ENCODE measurements around the gene CDC42BPG. TPM values are rescaled to one million over a fixed set of nuclear protein-coding genes. Genes with fewer than 3 reads are reported as not detected.

Gene CDC42BPG
- total RNA-seq, 1 experiment from 2014 or later: 24.9 TPM

DNA sequence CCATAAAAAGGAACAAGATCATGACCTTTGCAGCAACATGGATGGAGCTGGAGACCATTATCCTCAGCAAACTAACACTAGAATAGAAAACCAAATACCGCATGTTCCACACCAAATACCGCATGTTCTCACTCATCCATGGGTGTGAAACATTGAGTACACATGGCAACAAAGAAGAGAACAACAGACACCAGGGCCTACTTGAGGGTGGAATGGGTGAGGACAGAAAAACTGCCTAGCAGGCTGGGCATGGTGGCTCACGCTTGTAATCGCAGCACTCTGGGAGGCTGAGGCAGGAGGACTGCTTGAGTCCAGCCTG is 21.7 kb upstream of the CDC42BPG start:
- no peak overlapping the region for H3K4me3 Mint-ChIP-seq
- H3K27ac ChIP-seq (ENCODE audit: insufficient read length, low read depth, low read length): no peak overlapping the region

More for the DNA sequence above, 21.7 kb upstream of the CDC42BPG start:
- Histone ChIP-seq H3K23me2 (ENCODE audit: insufficient read length, low read depth, low read length, poor library complexity, severe bottlenecking) (no peaks in the 10 kb centered on the region), H2BK120ac (ENCODE audit: low read depth, low read length, poor library complexity, severe bottlenecking) (no peak overlapping the region), H3K79me1 (ENCODE audit: insufficient read depth, low read depth, low read length, poor library complexity, severe bottlenecking) (no peaks in the 10 kb centered on the region), H3T11ph (ENCODE audit: low read length) (no peak overlapping the region), H3K18ac (ENCODE audit: insufficient read length, low read depth, low read length) (no peak overlapping the region), H2BK12ac (ENCODE audit: insufficient read length, low read depth, low read length) (no peak overlapping the region), H3K79me2 (ENCODE audit: insufficient read depth, low read length) (no peaks in the 10 kb centered on the region), H2AK5ac (ENCODE audit: insufficient read length, low read length) (no peak overlapping the region), H3K4me2 (ENCODE audit: insufficient read depth, insufficient read length, low read length) (no peak overlapping the region), H3K56ac (ENCODE audit: insufficient read length, low read depth, low read length) (no peak overlapping the region), H3K27me3 (ENCODE audit: insufficient read depth, low read length) (no peaks in the 10 kb centered on the region), H4K20me1 (ENCODE audit: control insufficient read depth, insufficient read depth, insufficient read length) (no peaks in the 10 kb centered on the region), H3K14ac (ENCODE audit: insufficient read depth, low read length) (no peak overlapping the region), H2BK5ac (ENCODE audit: insufficient read length, low read length) (no peak overlapping the region), H2BK15ac (ENCODE audit: low read depth, low read length) (no peak overlapping the region), H4K91ac (ENCODE audit: insufficient read length, low read depth, low read length) (no peak overlapping the region), H4K8ac (replicated peaks; ENCODE audit: insufficient read length, low read depth, low read length) (no peak overlapping the region), H3K4ac (ENCODE audit: low read depth, low read length) (no peak overlapping the region), H3K9me3 (ENCODE audit: control insufficient read depth, low read depth, low read length) (no peaks in the 10 kb centered on the region), H2AFZ (ENCODE audit: low read length) (no peak overlapping the region), H4K5ac (ENCODE audit: insufficient read length, low read depth, low read length) (no peak overlapping the region), H3K4me1 (ENCODE audit: insufficient read depth, low read length) (no peaks in the 10 kb centered on the region; the same call in 1 of the 2 replicates), H3K23ac (ENCODE audit: insufficient read length, low read depth, low read length) (no peak overlapping the region), H2BK20ac (ENCODE audit: low read depth, low read length, poor library complexity, severe bottlenecking) (no peak overlapping the region), H3K9ac (ENCODE audit: extremely low read depth, insufficient read length, low read length) (no peak overlapping the region)
- no peaks in the 10 kb centered on the region for H3K9me3 Mint-ChIP-seq
- no peaks in the 10 kb centered on the region for H3K27me3 Mint-ChIP-seq (ENCODE audit: low read depth)
- WGBS (ENCODE audit: extremely low coverage, insufficient read length, low lambda C conversion rate): no CpG with 5 or more reads among the region's 4 CpGs
- peaks cover 0 to 1% (median under 1%) of the 10 kb centered on the region in 3 experiments; a peak in 2 of 7 replicates for H3K36me3 Mint-ChIP-seq (ENCODE audit: insufficient read depth in 1 of 3, low read depth in 3 of 3)
- TF ChIP-seq, protein P1, sequence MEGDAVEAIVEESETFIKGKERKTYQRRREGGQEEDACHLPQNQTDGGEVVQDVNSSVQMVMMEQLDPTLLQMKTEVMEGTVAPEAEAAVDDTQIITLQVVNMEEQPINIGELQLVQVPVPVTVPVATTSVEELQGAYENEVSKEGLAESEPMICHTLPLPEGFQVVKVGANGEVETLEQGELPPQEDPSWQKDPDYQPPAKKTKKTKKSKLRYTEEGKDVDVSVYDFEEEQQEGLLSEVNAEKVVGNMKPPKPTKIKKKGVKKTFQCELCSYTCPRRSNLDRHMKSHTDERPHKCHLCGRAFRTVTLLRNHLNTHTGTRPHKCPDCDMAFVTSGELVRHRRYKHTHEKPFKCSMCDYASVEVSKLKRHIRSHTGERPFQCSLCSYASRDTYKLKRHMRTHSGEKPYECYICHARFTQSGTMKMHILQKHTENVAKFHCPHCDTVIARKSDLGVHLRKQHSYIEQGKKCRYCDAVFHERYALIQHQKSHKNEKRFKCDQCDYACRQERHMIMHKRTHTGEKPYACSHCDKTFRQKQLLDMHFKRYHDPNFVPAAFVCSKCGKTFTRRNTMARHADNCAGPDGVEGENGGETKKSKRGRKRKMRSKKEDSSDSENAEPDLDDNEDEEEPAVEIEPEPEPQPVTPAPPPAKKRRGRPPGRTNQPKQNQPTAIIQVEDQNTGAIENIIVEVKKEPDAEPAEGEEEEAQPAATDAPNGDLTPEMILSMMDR (conservative IDR thresholded peaks at IDR 0.05): no peak
- peaks cover 15 to 28% of the 10 kb centered on the region in 2 experiments for H3K4me1 Mint-ChIP-seq
- DNase-seq: no peak
- H3K27ac Mint-ChIP-seq: peak overlapping the region in 1 of 3 experiments; percentile 16; a peak in 2 of 7 replicates
